ENCODE results near the gene AP1M2. TPM values are rescaled to one million over a fixed set of nuclear protein-coding genes. Genes with fewer than 3 reads are reported as not detected.

Gene AP1M2
- total RNA-seq, 1 donor from 2014 or later, result 4.5 TPM

DNA sequence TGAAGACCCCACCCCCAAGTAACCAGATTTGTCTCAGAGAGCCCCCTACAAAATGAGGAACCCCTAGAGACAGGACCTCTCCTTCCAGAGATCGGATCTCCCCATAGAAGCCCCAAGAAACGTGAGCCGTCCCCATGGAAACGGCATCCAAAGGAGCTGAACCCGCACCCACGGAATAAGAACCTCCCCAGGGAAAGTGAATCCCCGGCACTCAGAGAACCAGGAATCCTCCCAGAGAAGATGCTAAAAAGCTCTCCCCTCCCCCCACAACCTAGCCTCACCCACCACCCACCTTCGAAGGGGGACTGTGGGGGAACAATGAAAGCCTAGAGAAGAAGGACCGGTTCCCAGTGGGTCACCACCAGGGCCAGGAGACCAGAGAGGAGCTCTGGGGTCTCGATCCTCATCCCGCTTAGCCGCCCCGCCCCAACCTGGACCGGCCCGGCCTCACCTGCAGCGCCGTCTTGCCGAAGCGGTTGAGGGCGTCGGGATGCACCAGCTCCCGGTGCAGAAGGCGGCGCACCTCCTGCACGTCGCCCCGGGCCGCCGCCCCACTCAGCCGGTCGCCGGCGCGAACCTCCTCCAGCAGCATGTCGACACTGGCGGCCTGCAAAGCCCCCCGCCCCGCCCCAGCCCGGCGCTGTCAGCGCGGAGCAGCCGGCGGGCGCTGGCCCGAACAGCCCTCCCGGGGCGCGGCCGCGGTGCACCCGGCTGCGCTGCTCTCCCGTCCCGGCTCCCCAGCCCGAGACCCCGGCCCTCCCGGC is 18.9 kb downstream of the AP1M2 start:
- H3K36me3 ChIP-seq (ENCODE audit: insufficient read depth, low read length), result no peaks in the 10 kb centered on the region
- peak overlapping the region; percentile 98 for H3K4me2 ChIP-seq (ENCODE audit: low read length)
- H3K4me3 ChIP-seq (ENCODE audit: insufficient read depth, low read depth, low read length), result peak overlapping the region; percentile 73
- peak overlapping the region; percentile 72 for H3K9ac ChIP-seq (ENCODE audit: low read length)
- Mint-ChIP-seq H3K4me1 (ENCODE audit: low read depth, unreplicated experiment) (peaks cover 9% of the 10 kb centered on the region), H3K27ac (ENCODE audit: unreplicated experiment) (peak overlapping the region; percentile 34), H3K9me3 (ENCODE audit: unreplicated experiment) (no peaks in the 10 kb centered on the region), H3K36me3 (ENCODE audit: low read depth, unreplicated experiment) (no peaks in the 10 kb centered on the region), H3K27me3 (ENCODE audit: low read depth, unreplicated experiment) (no peaks in the 10 kb centered on the region), H3K4me3 (ENCODE audit: unreplicated experiment) (peak overlapping the region; percentile 88)
- no peaks in the 10 kb centered on the region for H3K9me3 ChIP-seq (ENCODE audit: insufficient read depth, low read depth, low read length)
- peak overlapping the region; percentile 85 for H2AFZ ChIP-seq (ENCODE audit: low read depth, low read length)
- H3K27me3 ChIP-seq (ENCODE audit: insufficient read depth, low read length), result no peaks in the 10 kb centered on the region
- peaks cover 25% of the 10 kb centered on the region for H3K4me1 ChIP-seq (ENCODE audit: insufficient read depth, low read length)
- H4K20me1 ChIP-seq (ENCODE audit: insufficient read depth, low read length), result peaks cover 9% of the 10 kb centered on the region
- FAIRE-seq (no peak), DNase-seq (ENCODE audit: low read depth) (no peak)
- H3K27ac ChIP-seq (ENCODE audit: low read depth, low read length), result no peak overlapping the region
- TF ChIP-seq, protein P1, sequence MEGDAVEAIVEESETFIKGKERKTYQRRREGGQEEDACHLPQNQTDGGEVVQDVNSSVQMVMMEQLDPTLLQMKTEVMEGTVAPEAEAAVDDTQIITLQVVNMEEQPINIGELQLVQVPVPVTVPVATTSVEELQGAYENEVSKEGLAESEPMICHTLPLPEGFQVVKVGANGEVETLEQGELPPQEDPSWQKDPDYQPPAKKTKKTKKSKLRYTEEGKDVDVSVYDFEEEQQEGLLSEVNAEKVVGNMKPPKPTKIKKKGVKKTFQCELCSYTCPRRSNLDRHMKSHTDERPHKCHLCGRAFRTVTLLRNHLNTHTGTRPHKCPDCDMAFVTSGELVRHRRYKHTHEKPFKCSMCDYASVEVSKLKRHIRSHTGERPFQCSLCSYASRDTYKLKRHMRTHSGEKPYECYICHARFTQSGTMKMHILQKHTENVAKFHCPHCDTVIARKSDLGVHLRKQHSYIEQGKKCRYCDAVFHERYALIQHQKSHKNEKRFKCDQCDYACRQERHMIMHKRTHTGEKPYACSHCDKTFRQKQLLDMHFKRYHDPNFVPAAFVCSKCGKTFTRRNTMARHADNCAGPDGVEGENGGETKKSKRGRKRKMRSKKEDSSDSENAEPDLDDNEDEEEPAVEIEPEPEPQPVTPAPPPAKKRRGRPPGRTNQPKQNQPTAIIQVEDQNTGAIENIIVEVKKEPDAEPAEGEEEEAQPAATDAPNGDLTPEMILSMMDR (IDR thresholded peaks at IDR 0.05; ENCODE audit: insufficient read depth, low read depth, low read length), result no peak
- no peak for TF ChIP-seq EZH2 (IDR thresholded peaks at IDR 0.05; ENCODE audit: insufficient read depth, low read length)
- peaks cover 22% of the 10 kb centered on the region for H3K79me2 ChIP-seq (ENCODE audit: insufficient read depth, low read length)

DNA sequence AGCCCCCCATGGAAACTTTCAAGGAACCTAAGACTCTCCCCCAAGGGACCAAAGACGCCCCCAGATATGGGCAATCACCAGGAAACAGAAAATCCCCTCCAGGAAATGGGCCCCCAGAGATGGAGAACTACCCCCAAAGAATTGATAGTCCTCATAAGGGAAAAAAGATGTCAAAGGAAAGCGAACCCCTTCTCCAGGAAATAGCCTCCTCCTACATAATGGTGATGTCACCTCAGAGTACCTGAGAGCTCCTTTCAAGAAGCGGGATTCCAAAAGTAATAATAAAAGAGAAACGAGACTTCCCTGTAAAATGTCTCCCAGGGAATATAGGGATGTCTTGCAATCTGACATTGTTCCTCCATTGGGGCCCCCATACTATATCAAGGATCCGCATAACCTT is 19.5 kb downstream of the AP1M2 start:
- DNase-seq (ENCODE audit: low read depth) (no peak), FAIRE-seq (no peak)
- Histone ChIP-seq H3K9me3 (ENCODE audit: insufficient read depth, low read depth, low read length) (no peaks in the 10 kb centered on the region), H3K27ac (ENCODE audit: low read depth, low read length) (no peak overlapping the region), H3K9ac (ENCODE audit: low read length) (peak overlapping the region; percentile 72), H3K36me3 (ENCODE audit: insufficient read depth, low read length) (no peaks in the 10 kb centered on the region), H3K4me1 (ENCODE audit: insufficient read depth, low read length) (peaks cover 25% of the 10 kb centered on the region), H3K79me2 (ENCODE audit: insufficient read depth, low read length) (peaks cover 24% of the 10 kb centered on the region), H3K4me3 (ENCODE audit: insufficient read depth, low read depth, low read length) (peak overlapping the region; percentile 73), H2AFZ (ENCODE audit: low read depth, low read length) (no peak overlapping the region), H3K4me2 (ENCODE audit: low read length) (peak overlapping the region; percentile 98), H4K20me1 (ENCODE audit: insufficient read depth, low read length) (peaks cover 11% of the 10 kb centered on the region), H3K27me3 (ENCODE audit: insufficient read depth, low read length) (no peaks in the 10 kb centered on the region)
- no peaks in the 10 kb centered on the region for H3K9me3 Mint-ChIP-seq (ENCODE audit: unreplicated experiment)
- H3K27ac Mint-ChIP-seq (ENCODE audit: unreplicated experiment), result peak overlapping the region; percentile 34
- H3K27me3 Mint-ChIP-seq (ENCODE audit: low read depth, unreplicated experiment), result no peaks in the 10 kb centered on the region
- H3K4me1 Mint-ChIP-seq (ENCODE audit: low read depth, unreplicated experiment), result peaks cover 9% of the 10 kb centered on the region
- H3K4me3 Mint-ChIP-seq (ENCODE audit: unreplicated experiment), result peak overlapping the region; percentile 88
- no peaks in the 10 kb centered on the region for H3K36me3 Mint-ChIP-seq (ENCODE audit: low read depth, unreplicated experiment)
- TF ChIP-seq EZH2 (IDR thresholded peaks at IDR 0.05; ENCODE audit: insufficient read depth, low read length), result no peak
- TF ChIP-seq, protein P1 (IDR thresholded peaks at IDR 0.05; ENCODE audit: insufficient read depth, low read depth, low read length), result no peak
